ENCODE measurements around the gene TFEB. TPM values are rescaled to one million over a fixed set of nuclear protein-coding genes. Genes with fewer than 3 reads are reported as not detected.

TFEB gene
- total RNA-seq (2014; rRNA removed; shearing (Covaris generic)): 1.6 and 9.2 TPM in 2 replicates

DNA sequence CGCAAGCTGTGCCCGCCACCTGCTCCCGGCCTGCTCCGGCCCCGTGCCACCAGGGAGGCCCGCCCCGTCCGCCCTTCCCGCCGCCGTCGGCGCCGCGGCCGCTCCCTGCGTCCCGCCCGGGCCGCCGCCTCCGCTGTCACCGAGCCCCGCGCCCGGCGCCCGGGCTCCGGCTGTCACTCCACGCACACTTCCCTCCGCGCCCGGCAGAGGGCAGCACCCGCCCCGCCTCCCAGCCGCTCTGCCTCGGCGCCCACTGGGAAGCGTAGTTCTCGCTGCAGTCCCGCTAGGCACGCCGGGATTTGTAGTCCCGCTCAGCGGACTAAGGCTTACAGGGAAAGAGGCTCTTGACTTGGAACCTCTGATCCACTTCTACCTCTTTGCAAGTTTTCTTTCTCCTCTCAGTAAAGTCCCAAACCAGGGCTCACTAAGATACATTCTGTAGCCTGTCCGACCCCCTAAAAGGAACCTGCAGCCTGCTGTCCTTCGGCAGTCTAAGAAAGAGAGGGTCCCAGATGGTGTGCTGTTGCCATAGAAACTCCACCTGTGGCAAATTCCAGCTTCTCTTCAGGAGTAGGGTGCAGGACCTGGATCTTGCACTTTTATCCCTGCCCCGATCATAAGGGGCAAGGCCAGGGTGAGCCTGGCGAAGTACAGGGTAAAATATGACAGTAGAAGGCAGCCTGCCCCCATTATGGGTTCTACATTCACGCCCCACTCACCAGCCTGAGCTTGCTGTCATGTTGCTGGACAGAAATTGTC lies at the start of gene TFEB:
Gene TFEB (minus strand): TSS at position 182 of the 759 bp plus-strand sequence. CDS start 44,395 bp downstream, outside the sequence.
- peak; percentile 91 for DNase-seq (ENCODE audit: low spot score)

- no peak for DNase-seq (ENCODE audit: low spot score)
These were observed 49.3 kb upstream of the TFEB start for GRCh38 chr6:41784581-41785171.

DNA sequence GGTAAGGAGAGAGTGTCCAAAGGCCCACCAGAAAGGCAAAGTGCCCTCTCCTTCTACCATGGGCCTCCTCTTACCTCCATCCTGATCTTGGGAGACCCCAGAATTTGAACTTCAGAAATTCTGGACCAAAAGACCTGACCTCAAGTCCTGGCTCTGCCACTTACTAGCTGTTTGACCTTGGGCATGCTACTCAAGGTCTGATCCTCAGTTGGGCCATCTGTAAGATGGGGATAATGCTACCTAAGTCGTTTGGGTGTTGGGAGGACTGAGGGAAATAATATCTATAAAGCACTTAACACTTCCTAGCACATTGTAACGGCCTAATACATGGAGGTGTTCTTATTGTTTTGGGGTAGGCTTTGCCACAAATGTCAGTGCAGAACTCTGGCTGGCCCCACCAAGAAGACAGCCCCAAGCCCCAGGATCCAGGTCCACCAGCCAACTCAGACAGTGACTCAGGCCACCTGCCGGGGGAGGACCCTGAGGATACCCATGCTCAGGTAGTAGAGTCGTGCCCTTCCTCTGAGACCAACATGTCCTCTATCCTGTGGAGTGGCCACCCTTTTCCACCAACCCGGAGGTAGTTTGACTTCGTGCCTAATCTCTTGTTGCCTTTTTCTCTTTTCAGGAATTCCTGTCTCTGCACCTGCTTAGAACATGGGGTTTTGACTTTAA lies 47.8 kb upstream of the TFEB start:
- no peak for DNase-seq (ENCODE audit: low spot score)

DNA sequence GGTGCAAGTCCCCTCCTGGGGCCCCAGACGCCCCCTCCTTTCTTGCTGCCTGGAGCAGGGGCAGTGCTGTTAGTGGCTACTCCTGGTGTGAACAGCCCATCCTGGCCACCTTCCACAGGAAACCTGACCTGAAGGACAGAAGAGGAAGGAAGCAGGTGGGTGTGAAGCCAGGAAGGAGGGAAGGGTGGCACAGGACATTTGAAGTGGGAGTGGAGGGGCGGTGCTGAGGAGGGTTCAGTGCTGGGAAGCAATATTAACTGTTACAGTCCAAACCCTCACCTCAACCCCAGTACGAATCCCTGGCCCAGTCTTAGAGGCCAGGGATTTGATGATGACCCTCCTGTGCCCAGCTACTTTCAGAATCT lies 45.9 kb upstream of the TFEB start:
- DNase-seq (ENCODE audit: low spot score): no peak

DNA sequence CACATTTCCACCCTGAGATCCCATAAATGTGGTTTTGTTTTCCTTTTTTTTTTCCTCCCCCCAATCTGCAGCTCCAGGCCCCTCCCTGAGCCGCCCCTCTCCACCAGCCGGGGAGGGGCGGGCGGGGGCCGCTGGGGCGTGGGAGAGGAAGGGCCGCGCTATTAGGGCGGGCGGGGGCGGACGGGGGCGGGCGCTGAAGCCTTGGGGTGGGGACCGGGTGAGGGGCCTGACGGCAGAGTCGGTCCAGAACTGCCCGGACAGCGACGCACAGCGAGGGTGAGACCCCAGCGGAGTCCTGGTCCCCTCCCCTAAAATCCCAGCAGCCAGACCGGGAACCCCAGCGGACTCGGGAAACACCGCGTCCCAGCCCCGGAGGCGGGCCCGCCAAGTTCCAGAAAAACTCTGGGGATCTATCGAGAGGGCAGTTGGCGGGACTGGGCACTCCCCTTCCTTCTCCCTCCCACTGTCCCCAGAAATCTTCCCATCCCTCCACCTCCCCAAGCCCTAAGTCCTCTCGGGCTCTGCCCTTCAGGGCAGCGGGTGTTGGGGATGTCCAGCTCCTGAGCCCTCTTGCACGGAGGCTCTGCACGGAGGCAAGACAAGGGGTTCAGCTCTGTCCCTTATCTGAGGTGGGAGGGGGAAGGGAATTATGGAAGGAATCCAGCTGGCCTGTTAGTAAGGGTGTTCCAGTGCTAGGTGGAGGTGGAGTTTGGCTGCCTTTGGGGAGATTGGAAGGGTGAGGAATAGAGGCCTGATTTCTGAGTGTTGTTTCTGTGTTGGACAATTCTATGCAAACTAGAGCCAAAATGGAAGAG lies 45.4 kb upstream of the TFEB start, which contains the start of gene PRICKLE4:
Gene PRICKLE4 (plus strand): TSS at position 232 of the 815 bp plus-strand sequence. CDS start 2,692 bp downstream, outside the sequence.
- peak; percentile 41 for DNase-seq (ENCODE audit: low spot score)

DNA sequence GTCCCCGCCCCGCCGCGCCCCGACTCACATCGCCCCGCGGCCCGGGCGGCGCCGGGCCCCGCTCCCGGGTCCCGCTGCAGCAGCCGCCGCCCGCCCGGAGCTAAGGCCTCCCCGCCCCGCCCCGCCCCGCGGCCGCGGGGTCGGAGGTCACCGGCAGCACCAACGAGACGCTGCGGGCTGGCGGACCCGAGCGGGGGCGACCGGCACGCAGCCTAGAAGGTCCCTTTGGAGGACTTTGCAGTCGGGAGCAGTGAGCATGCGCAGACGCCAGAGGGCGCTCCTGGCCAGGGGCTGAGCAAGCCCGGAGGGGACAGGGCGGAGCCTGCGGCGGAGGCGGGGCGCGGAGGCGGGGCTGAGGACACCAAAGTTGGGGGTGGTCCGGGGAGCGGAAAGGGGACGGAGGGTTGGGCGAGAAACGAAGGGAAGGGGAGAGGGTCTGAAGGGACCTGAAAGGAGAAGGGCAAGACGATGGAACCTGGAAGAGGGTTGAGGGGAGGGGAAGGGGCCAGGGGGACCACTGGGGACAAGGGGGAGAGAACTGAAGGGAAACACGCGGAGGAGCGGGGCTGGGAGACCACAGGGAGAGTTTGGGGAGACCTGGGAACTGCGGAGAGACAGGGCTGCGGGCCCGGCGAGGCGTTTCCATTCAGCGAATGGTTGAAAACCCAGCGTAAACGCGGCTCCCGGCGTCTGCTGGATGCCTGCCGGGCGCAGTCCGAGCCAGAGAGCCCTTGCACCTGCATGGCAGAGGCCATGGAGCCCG lies 44.6 kb upstream of the TFEB start, which contains the start of gene FRS3:
Gene FRS3 (minus strand): TSS at position 113 of the 763 bp plus-strand sequence. CDS start 2,913 bp downstream, outside the sequence.
- peak; percentile 92 for DNase-seq (ENCODE audit: low spot score)

GRCh38 chr6:41779336-41779735 lies 43.9 kb upstream of the TFEB start:
- no peak for DNase-seq (ENCODE audit: low spot score)

GRCh38 chr6:41778895-41779294 lies 43.5 kb upstream of the TFEB start:
- no peak for DNase-seq (ENCODE audit: low spot score)

DNA sequence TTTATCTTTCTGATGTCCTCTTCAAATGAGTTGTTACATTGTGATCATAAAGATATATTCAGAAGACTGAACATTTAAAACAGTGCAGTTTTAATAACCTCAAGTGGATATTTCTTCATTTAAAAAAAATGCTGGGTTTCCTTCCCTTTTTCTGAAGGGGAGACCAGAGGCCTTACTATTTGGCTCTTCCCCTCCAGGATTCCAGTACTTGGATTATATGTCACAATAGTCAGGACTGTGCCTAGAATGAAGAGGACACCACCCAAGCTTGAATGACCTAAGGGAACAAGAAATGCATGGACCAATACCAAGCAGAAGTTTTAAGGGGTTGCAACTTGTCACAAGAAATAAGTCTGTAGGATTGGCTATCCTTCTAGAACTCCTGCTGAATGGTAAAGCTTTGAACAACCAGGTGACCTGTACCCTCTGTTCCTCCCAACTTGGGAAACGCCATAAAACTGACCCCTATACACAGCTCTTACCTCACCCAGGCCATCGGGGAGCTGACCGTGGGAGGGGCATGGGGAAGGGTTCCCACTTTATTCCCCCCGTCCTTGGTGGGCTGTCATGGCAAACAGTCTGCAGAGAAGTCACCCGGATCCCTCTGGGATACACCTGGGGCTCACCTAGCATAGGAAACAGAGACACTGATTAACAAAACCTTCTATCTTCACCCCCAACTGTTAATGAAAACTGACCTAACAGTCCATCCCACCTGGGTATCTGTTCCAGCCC lies 42.3 kb upstream of the TFEB start:
- DNase-seq (ENCODE audit: low spot score): no peak

GRCh38 chr6:41775293-41775882 lies 40.0 kb upstream of the TFEB start:
- DNase-seq (ENCODE audit: low spot score): no peak

DNA sequence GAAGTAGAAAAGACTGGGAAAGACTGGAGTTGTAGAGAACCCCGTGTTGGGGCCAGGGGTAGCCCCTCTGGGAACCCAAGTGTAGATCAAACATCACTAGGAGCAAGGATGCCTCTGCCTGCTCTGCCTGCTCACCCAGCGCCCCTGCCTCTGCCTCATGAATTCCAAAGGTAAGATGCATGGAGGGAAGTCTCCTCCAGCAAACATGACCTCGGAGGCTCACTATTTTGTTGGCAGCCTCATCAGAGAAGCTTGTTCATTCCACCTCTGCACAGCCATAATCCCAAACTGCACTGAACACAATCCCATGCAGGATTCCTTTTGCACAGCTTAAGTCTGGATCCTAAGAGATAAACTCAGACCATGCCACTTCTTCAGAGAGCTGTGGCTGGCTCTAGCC lies 39.4 kb upstream of the TFEB start:
- DNase-seq (ENCODE audit: low spot score): no peak

DNA sequence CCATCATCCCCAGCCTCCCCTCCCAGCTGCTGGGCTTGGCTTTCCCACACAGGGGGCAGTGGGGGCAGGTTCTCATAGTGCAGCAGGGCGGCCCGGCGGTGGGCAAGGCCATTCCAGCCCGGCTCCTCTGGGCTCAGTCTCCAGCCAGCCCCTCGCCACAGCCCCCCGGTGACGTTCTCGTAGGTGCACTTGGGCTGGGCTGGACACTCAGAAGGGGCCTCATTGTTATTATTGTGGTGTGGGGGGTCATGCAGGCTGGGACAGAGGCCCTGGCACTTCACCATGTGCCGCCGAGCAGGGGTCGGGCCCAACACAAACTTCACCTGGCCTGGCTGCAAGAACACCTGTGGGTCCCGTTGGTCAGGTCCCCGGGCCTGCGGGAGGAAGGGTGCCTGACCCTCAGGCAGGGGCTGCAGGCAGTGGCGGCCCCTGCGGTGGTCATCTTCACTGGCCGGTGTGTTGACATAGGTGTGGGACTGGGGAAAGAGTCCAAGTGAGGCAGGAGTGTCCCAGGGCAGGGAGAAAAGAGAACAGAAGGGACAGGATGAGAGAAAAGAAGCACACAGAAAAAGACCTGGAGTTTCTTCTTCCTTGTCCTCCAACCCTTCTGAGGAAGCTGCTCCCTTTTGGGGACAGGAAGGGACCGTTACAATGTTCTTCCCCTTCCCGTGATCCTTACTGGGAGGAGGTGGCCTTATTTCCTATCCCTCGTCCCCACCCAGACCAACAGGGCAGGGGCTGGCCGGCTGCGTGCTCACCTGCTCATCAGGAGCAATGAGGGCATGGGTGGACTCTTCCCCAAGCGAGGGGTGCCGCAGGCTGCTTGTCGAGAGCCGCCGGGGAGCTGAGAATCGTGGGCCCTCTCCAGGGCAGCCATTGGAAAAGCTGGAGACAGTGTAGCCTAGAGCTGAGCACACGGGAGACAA lies 35.9 kb upstream of the TFEB start:
- no peak for DNase-seq (ENCODE audit: low spot score)

DNA sequence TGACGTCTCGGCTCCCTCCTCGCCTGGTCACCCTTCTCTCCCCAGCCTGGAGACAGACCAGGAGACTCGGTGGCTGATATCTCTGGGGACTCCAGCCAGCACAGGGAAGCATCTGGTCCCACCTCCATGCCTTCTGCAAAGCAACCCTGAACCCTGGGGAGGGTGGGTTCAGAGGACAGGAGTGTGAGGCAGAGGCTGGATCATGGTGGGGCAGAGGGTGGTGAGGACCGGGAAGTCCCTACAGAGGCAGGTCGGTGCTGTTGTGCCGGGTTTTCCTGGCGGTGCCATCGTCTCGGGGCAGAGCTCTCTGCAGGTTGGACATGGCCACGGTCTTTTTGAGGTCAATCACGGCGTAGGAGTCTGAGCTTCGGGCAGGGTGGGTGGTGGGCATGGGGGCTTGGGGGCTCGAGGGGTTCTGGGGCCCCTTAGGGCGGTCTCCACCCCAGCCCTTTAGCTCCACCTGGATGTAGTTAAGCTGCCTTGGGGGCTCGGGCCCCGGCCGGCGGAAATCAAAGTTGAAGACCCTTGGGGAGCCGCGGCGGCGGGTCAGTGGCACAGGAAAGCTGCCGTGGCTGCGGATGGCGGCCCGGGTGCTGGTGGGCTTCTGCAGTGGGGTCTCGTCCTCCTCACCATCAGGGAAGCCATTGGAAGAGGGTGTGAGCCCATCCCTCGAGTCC lies 35.1 kb upstream of the TFEB start:
- DNase-seq (ENCODE audit: low spot score): no peak

DNA sequence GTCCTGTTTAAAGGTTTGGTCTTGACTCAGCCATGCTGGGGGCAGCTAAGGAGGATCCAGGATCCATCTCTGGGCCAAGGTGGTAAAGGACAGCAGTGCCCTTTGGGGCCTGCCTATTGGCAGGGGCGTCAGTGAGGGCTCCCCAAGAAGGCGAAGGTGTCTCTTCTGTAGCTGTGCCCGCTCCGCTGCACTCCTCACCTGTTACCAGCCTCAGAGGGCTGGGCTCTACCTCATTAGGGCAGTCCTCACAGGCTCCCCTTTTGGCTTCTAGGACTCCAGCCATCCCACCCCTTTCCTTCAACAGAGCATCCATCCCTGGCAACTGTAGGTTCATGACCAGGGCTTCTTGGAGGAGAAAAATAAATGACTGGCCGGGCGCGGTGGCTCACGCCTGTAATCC lies 34.0 kb upstream of the TFEB start:
- DNase-seq (ENCODE audit: low spot score): no peak

DNA sequence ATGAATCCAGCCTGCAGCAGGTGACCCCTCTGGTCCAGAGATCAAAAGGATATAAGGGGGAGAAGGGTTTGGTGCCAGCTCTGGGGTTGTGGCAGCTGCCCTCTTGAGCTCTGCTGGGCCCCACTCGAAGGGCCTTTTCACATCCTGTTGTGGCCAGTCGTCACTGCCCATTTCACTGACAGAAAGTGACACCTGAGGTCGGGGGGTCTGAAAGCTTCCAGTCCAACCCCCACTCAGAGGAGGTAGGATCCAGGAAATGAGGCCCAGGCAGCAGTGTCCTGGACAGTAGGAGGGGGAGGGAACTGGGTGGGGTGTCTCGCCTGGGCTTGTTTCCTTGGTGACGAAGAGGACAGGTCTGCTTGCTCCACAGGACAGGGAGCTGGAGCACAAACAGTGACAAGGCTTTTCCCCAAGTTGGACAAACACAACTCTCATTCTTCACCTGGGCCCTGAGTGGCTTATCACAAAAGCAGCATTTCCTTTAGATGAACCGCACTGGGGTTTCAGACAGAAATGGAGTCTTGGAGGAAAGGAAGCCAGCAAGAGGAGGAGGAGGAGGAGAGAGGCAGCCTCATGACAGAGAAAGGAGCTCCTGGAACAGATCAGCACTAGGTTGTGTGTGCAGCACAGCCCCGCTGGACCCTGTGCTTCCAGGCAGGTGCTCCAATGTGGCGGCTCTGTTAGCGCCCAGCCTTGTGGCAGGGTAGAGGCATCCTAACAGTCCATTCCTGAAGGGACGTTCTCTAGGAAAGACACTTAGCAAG lies 33.3 kb upstream of the TFEB start:
- no peak for DNase-seq (ENCODE audit: low spot score)

- DNase-seq (ENCODE audit: low spot score): peak; percentile 91
These were observed 31.9 kb upstream of the TFEB start for GRCh38 chr6:41767112-41767833.
